GM19328 (cell line): ENCODE results near the gene WDR88.
"Not testable (repeated sequence)": the region's sequence is repeated elsewhere in the genome, so short reads cannot be mapped to it uniquely, and the experiment has no call there.

Experiments used
- ATAC-seq: cut with Tn5 transposase; IDR thresholded peaks from one replicate; pipeline ENCODE4 v1.9.1; 2021; ENCODE audit warnings: mild to moderate bottlenecking, moderate library complexity; ENCODE audit not compliant: unreplicated experiment

The WDR88 gene

GRCh38 chr19:33129901-33130300 is 2.0 kb upstream of the WDR88 start:
- no peak for ATAC-seq

GRCh38 chr19:33130433-33130832 is 1.5 kb upstream of the WDR88 start:
- ATAC-seq: no peak

- no peak for ATAC-seq
Observed at GRCh38 chr19:33132425-33132824, 511 bp downstream of the WDR88 start.

- no peak for ATAC-seq
Observed at GRCh38 chr19:33133438-33134031, 1.6 kb downstream of the WDR88 start.

GRCh38 chr19:33134571-33135041 is 2.7 kb downstream of the WDR88 start:
- no peak for ATAC-seq

GRCh38 chr19:33139165-33139564 is 7.3 kb downstream of the WDR88 start:
- no peak for ATAC-seq

GRCh38 chr19:33143897-33144405 is 12.0 kb downstream of the WDR88 start:
- no peak for ATAC-seq

GRCh38 chr19:33146209-33146608 is 14.3 kb downstream of the WDR88 start:
- no peak for ATAC-seq

GRCh38 chr19:33147538-33147937 is 15.6 kb downstream of the WDR88 start:
- no peak for ATAC-seq

- ATAC-seq: no peak
Observed at GRCh38 chr19:33150852-33151518, 19.1 kb downstream of the WDR88 start.

GRCh38 chr19:33152176-33152575 is 20.3 kb downstream of the WDR88 start:
- ATAC-seq: no peak

GRCh38 chr19:33152625-33153024 is 20.7 kb downstream of the WDR88 start:
- ATAC-seq: not testable (repeated sequence)

GRCh38 chr19:33154313-33154712 is 22.4 kb downstream of the WDR88 start:
- ATAC-seq: not testable (repeated sequence)

- ATAC-seq: no peak
Observed at GRCh38 chr19:33156334-33156733, 24.4 kb downstream of the WDR88 start.

GRCh38 chr19:33157906-33158305 is 26.0 kb downstream of the WDR88 start:
- no peak for ATAC-seq

- no peak for ATAC-seq
Observed at GRCh38 chr19:33158365-33158764, 26.5 kb downstream of the WDR88 start.

- ATAC-seq: no peak
Observed at GRCh38 chr19:33159149-33159548, 27.2 kb downstream of the WDR88 start.

GRCh38 chr19:33159893-33160292 is 28.0 kb downstream of the WDR88 start:
- no peak for ATAC-seq

GRCh38 chr19:33161201-33161600 is 29.3 kb downstream of the WDR88 start:
- no peak for ATAC-seq

- no peak for ATAC-seq
Observed at GRCh38 chr19:33163481-33163880, 31.6 kb downstream of the WDR88 start.

GRCh38 chr19:33166037-33166436 is 34.1 kb downstream of the WDR88 start:
- not testable (repeated sequence) for ATAC-seq

GRCh38 chr19:33167438-33167837 is 35.5 kb downstream of the WDR88 start:
- no peak for ATAC-seq
